Tibial nerve (tissue), 4 donors: ENCODE data around the gene MCF2L. TPM values are rescaled to one million over a fixed set of nuclear protein-coding genes. Genes with fewer than 3 reads are reported as not detected.

ENCODE experiments used
- DNase-seq, 2 donors: peaks; one replicate each; pipeline ENCODE4 v3.0.0-alpha.2; 2019; ENCODE audit warnings: low spot score in 2 of 2
- H3K27ac ChIP-seq, 4 donors: fragments of 200-600 bp; sonication (generic) in 3 of 4; one replicate each; pipeline ENCODE4 v1.5.1; 2017 to 2019; ENCODE audit warnings: mild to moderate bottlenecking in 1 of 4
- H3K27me3 ChIP-seq, 2 donors: fragments of 200-600 bp; sonication (generic) in 1 of 2; one replicate each; pipeline versions ENCODE4 v1.5.1 to v1.6.0; 2017 to 2019
- H3K36me3 ChIP-seq, 3 donors: fragments of 200-600 bp; sonication (generic); one replicate each; pipeline ENCODE4 v1.5.1; 2018 to 2019
- H3K4me1 ChIP-seq, 4 donors: fragments of 200-600 bp; sonication (generic) in 3 of 4; one replicate each; pipeline ENCODE4 v1.5.1; 2017 to 2019
- H3K4me3 ChIP-seq, 4 donors: fragments of 200-600 bp; sonication (generic) in 3 of 4; one replicate each; pipeline ENCODE4 v1.5.1; 2017 to 2019; ENCODE audit warnings: mild to moderate bottlenecking in 1 of 4, moderate library complexity in 1 of 4
- H3K9me3 ChIP-seq, 4 donors: fragments of 200-600 bp; sonication (generic) in 3 of 4; one replicate each; pipeline ENCODE4 v1.5.1; 2017 to 2019
- CTCF ChIP-seq, 5 experiments: fragments of 200-600 bp in 3 of 5; fragments of 450-650 bp in 2 of 5; sonication (generic) in 3 of 5; IDR thresholded peaks; one replicate each; pipeline ENCODE4 v1.5.1; 2016 to 2019; ENCODE audit warnings: antibody characterized with exemption in 5 of 5, mild to moderate bottlenecking in 3 of 5, moderate library complexity in 2 of 5
- EP300 ChIP-seq, 2 donors: sonication (generic); formaldehyde crosslinking; IDR thresholded peaks; one replicate each; pipeline ENCODE4 v1.6.1; 2017; ENCODE audit warnings: antibody characterized with exemption in 2 of 2, mild to moderate bottlenecking in 1 of 2
- POLR2A ChIP-seq, 2 donors: fragments of 450-650 bp; IDR thresholded peaks; one replicate each; pipeline ENCODE4 v1.6.1; 2017; ENCODE audit warnings: antibody characterized with exemption in 2 of 2, mild to moderate bottlenecking in 2 of 2, moderate library complexity in 2 of 2
- WGBS, 2 donors: methylation state at CpG; one replicate each; pipeline ENCODE4 v1.1.5; 2018; 5-methylcytosine and 5-hydroxymethylcytosine counted together
- total RNA-seq, 4 donors: library from RNA; depleted of rRNA; stranded (reverse); fragments of >200 nt; gene quantifications; one replicate each; pipeline ENCODE4 v1.1.0, GENCODE V29; 2016

The MCF2L gene
- total RNA-seq, 4 donors from 2014 or later = 30.1 to 82.6 (median 45.3) TPM

- Histone ChIP-seq H3K4me1 (peaks cover 0 to 19% (median 6%) of the 10 kb centered on the region in 4 donors), H3K4me3 (no peak overlapping the region), H3K27ac (no peak overlapping the region), H3K9me3 (no peaks in the 10 kb centered on the region), H3K36me3 (no peaks in the 10 kb centered on the region), H3K27me3 (peaks cover 0 to 57% of the 10 kb centered on the region in 2 donors)
- TF ChIP-seq POLR2A (IDR thresholded peaks at IDR 0.05) = no peak
- TF ChIP-seq CTCF (IDR thresholded peaks at IDR 0.05) = no peak
- TF ChIP-seq EP300 (IDR thresholded peaks at IDR 0.05) = no peak
- no peak for DNase-seq
- 94 to 95% methylated on average over 6 of the region's 6 CpGs for WGBS, 2 donors
Measured at GRCh38 chr13:112971288-112971643, 2.3 kb downstream of the MCF2L start.

GRCh38 chr13:112972258-112972657, 3.2 kb downstream of the MCF2L start:
- DNase-seq = no peak
- H3K9me3 ChIP-seq = no peaks in the 10 kb centered on the region
- H3K27me3 ChIP-seq = peaks cover 0 to 47% of the 10 kb centered on the region in 2 donors
- WGBS, 2 donors = 88 to 95% methylated on average over 1 of the region's 1 CpG
- H3K4me3 ChIP-seq = no peak overlapping the region
- no peaks in the 10 kb centered on the region for H3K36me3 ChIP-seq
- peaks cover 0 to 19% (median 6%) of the 10 kb centered on the region in 4 donors for H3K4me1 ChIP-seq
- TF ChIP-seq EP300 (IDR thresholded peaks at IDR 0.05) (no peak), POLR2A (IDR thresholded peaks at IDR 0.05) (no peak), CTCF (IDR thresholded peaks at IDR 0.05) (no peak)
- H3K27ac ChIP-seq = no peak overlapping the region

- Histone ChIP-seq H3K4me1 (peaks cover 0 to 19% (median 6%) of the 10 kb centered on the region in 4 donors), H3K27me3 (peaks cover 0 to 40% of the 10 kb centered on the region in 2 donors), H3K36me3 (no peaks in the 10 kb centered on the region), H3K4me3 (no peak overlapping the region), H3K27ac (no peak overlapping the region), H3K9me3 (no peaks in the 10 kb centered on the region)
- WGBS, 2 donors = 71 to 77% methylated on average over 18 to 19 of the region's 19 CpGs
- TF ChIP-seq CTCF (IDR thresholded peaks at IDR 0.05) (no peak), POLR2A (IDR thresholded peaks at IDR 0.05) (no peak), EP300 (IDR thresholded peaks at IDR 0.05) (no peak)
- DNase-seq = no peak
Measured at GRCh38 chr13:112972867-112973576, 4.0 kb downstream of the MCF2L start.

- Histone ChIP-seq H3K27me3 (peaks cover 0 to 34% of the 10 kb centered on the region in 2 donors), H3K4me1 (peaks cover 0 to 15% (median 4%) of the 10 kb centered on the region in 4 donors), H3K27ac (no peak overlapping the region), H3K9me3 (no peaks in the 10 kb centered on the region), H3K4me3 (no peak overlapping the region), H3K36me3 (no peaks in the 10 kb centered on the region)
- DNase-seq = no peak
- WGBS, 2 donors = 96 to 97% methylated on average over 14 to 18 of the region's 18 CpGs
- TF ChIP-seq CTCF (IDR thresholded peaks at IDR 0.05) (no peak), POLR2A (IDR thresholded peaks at IDR 0.05) (no peak), EP300 (IDR thresholded peaks at IDR 0.05) (no peak)
Measured at GRCh38 chr13:112973577-112973951, 4.5 kb downstream of the MCF2L start.

- DNase-seq = no peak
- Histone ChIP-seq H3K4me3 (no peak overlapping the region), H3K4me1 (peaks cover 0 to 9% (median 4%) of the 10 kb centered on the region in 4 donors), H3K27ac (no peak overlapping the region), H3K36me3 (no peaks in the 10 kb centered on the region), H3K9me3 (no peaks in the 10 kb centered on the region), H3K27me3 (peaks cover 0 to 30% of the 10 kb centered on the region in 2 donors)
- TF ChIP-seq EP300 (IDR thresholded peaks at IDR 0.05) (no peak), POLR2A (IDR thresholded peaks at IDR 0.05) (no peak)
- WGBS, 2 donors = 77 to 91% methylated on average over 8 of the region's 8 CpGs
Measured at GRCh38 chr13:112974125-112974524, 5.1 kb downstream of the MCF2L start.
